Panc1 (cell line): ENCODE data around the gene SNAP47. TPM values are rescaled to one million over a fixed set of nuclear protein-coding genes. Genes with fewer than 3 reads are reported as not detected.

ENCODE experiments used
- ATAC-seq: fragments of 200-7000 bp; cut with Tn5 transposase; 2 replicates; pipeline ENCODE4 v1.9.1; 2020; ENCODE audit warnings: mild to moderate bottlenecking, moderate library complexity
- BruUV-seq: library from RNA; stranded (reverse); fragments of 400-500 nt; replicated peaks from 2 replicates; lab custom pipeline; 2021; lab: Mats Ljungman, UMichigan
- CTCF ChIA-PET: fragments of 300-600 bp; sonication (Branson Sonifier 250); formaldehyde crosslinking; loops from one replicate; lab custom pipeline; 2022; ENCODE audit warnings: antibody characterized with exemption; lab: Charles Lee
- POLR2A ChIA-PET: fragments of 300-600 bp; sonication (Branson Sonifier 250); formaldehyde crosslinking; loops from one replicate; lab custom pipeline; 2022; ENCODE audit warnings: antibody characterized with exemption; lab: Charles Lee
- DNase-seq: peaks from one replicate; pipeline ENCODE4 v3.0.0-alpha.2; 2010; ENCODE audit warnings: low read depth, low spot score
- H3K27ac ChIP-seq: 2 replicates; pipeline ENCODE4 v1.5.1; 2011; ENCODE audit warnings: mild to moderate bottlenecking, low read length, inconsistent platforms
- H3K27me3 ChIP-seq: fragments of 200-500 bp; sonication (Bioruptor generic); 2 replicates; pipeline ENCODE4 v1.6.0; 2014; ENCODE audit warnings: low read length, inconsistent platforms; ENCODE audit not compliant: control insufficient read depth, insufficient read depth
- H3K36me3 ChIP-seq: fragments of 200-500 bp; sonication (Bioruptor generic); 2 replicates; pipeline ENCODE4 v1.5.1; 2014; ENCODE audit warnings: inconsistent platforms, mild to moderate bottlenecking, low read length, moderate library complexity; ENCODE audit not compliant: control insufficient read depth, insufficient read depth
- H3K4me1 ChIP-seq: 2 replicates; pipeline ENCODE4 v1.5.1; 2011; ENCODE audit warnings: inconsistent platforms, mild to moderate bottlenecking, low read length, moderate library complexity; ENCODE audit not compliant: control insufficient read depth, insufficient read depth
- H3K4me3 ChIP-seq, 2 experiments: 2 replicates each; pipeline ENCODE4 v1.5.1; 2011 to 2012; ENCODE audit warnings: low read depth in 2 of 2, low read length in 2 of 2, mild to moderate bottlenecking in 2 of 2, inconsistent platforms in 1 of 2, moderate library complexity in 1 of 2
- H3K9me3 ChIP-seq: fragments of 200-500 bp; sonication (Bioruptor generic); 2 replicates; pipeline ENCODE4 v1.5.1; 2014; ENCODE audit warnings: low read depth, mild to moderate bottlenecking, inconsistent platforms, low read length, moderate library complexity; ENCODE audit not compliant: control insufficient read depth, insufficient read depth
- CTCF ChIP-seq: fragments of 450-650 bp; IDR thresholded peaks from 2 replicates; pipeline ENCODE4 v1.5.1; 2017; ENCODE audit warnings: mild to moderate bottlenecking
- POLR2AphosphoS5 ChIP-seq: IDR thresholded peaks from 2 replicates; pipeline ENCODE4 v1.6.1; 2012; ENCODE audit warnings: mild to moderate bottlenecking, low read depth, low read length, moderate library complexity
- REST ChIP-seq, 2 experiments: IDR thresholded peaks; 2 replicates each; pipeline ENCODE4 v1.6.1; 2011 to 2012; ENCODE audit warnings: low read depth in 2 of 2, control low read depth in 1 of 2, low read length in 1 of 2, mild to moderate bottlenecking in 1 of 2, moderate library complexity in 1 of 2; ENCODE audit not compliant: insufficient read depth in 1 of 2
- SIN3A ChIP-seq: IDR thresholded peaks from 2 replicates; pipeline ENCODE4 v1.6.1; 2012; ENCODE audit warnings: low read depth, mild to moderate bottlenecking, low read length, moderate library complexity, borderline replicate concordance; ENCODE audit not compliant: insufficient read depth
- TCF7L2 ChIP-seq: IDR thresholded peaks from 2 replicates; pipeline ENCODE4 v1.6.1; 2011; ENCODE audit warnings: mild to moderate bottlenecking, low read depth, low read length, inconsistent platforms
- in situ Hi-C: cut with HindIII; loops from 2 replicates; pipeline ENCODE4 v1.10.0; 2016; ENCODE audit warnings: low sequenced_read_pairs, low pct_unique_long_range_greater_than_20kb
- intact Hi-C: fragments of 100-400 bp; cut with micrococcal nuclease; formaldehyde crosslinking; loops from one replicate; pipeline ENCODE4 v1.10.0; 2022; ENCODE audit not compliant: unreplicated experiment
- total RNA-seq: library from RNA; stranded (reverse); gene quantifications from one replicate; pipeline ENCODE4 v1.2.1, GENCODE V29; 2021; ENCODE audit not compliant: unreplicated experiment

The SNAP47 gene
- total RNA-seq, 1 experiment from 2014 or later = 55.6 TPM

- Histone ChIP-seq H3K27ac (peak overlapping the region; percentile 66), H3K4me1 (peaks cover 32% of the 10 kb centered on the region), H3K4me3 (no peak overlapping the region), H3K27me3 (no peaks in the 10 kb centered on the region), H3K9me3 (no peaks in the 10 kb centered on the region), H3K36me3 (peaks cover 3% of the 10 kb centered on the region; the same call in 1 of the 2 replicates)
- intact Hi-C loops (no loop called here), in situ Hi-C loops (no loop called here)
- no TSS peak for BruUV-seq
- ATAC-seq = peak; percentile 85
- ChIA-PET CTCF (no interaction called here), POLR2A (interaction anchor here (0.6 kb wide), 1 partner anchor 445 kb away, joined by 3 read pairs; no protein-coding TSS in a partner anchor)
- no peak for DNase-seq
- no peak for TF ChIP-seq SIN3A
- TF ChIP-seq CTCF = no peak
- no peak for TF ChIP-seq REST (IDR thresholded peaks at IDR 0.05; ENCODE audit: insufficient read depth in 1 of 2, low read depth in 2 of 2, low read length in 1 of 2)
- TF ChIP-seq POLR2AphosphoS5 = no peak; the same call in 1 of the 2 replicates
- TF ChIP-seq TCF7L2 = no peak
Measured at GRCh38 chr1:227753999-227754711, 18.9 kb downstream of the SNAP47 start.

- peak overlapping the region; percentile 66; the same call in 1 of the 2 replicates for H3K27ac ChIP-seq
- H3K27me3 ChIP-seq = no peaks in the 10 kb centered on the region
- in situ Hi-C loops = no loop called here
- ATAC-seq (no peak), DNase-seq (no peak)
- CTCF ChIA-PET = no interaction called here
- H3K36me3 ChIP-seq = peaks cover 7% of the 10 kb centered on the region; the same call in 1 of the 2 replicates
- intact Hi-C loops = no loop called here
- H3K9me3 ChIP-seq = no peaks in the 10 kb centered on the region
- POLR2A ChIA-PET = no interaction called here
- H3K4me3 ChIP-seq = no peak overlapping the region
- no TSS peak for BruUV-seq
- TF ChIP-seq SIN3A (no peak), POLR2AphosphoS5 (no peak), TCF7L2 (no peak), CTCF (no peak), REST (IDR thresholded peaks at IDR 0.05; ENCODE audit: insufficient read depth in 1 of 2, low read depth in 2 of 2, low read length in 1 of 2) (no peak)
- peaks cover 40% of the 10 kb centered on the region for H3K4me1 ChIP-seq
Measured at GRCh38 chr1:227754958-227755357, 19.7 kb downstream of the SNAP47 start.
